ENCODE data around the gene CUL2. TPM values are rescaled to one million over a fixed set of nuclear protein-coding genes. Genes with fewer than 3 reads are reported as not detected.
"Not testable (repeated sequence)": the region's sequence is repeated elsewhere in the genome, so short reads cannot be mapped to it uniquely, and the experiment has no call there.

CUL2 gene
- total RNA-seq, 2 donors from 2014 or later: 27.3 to 49.7 TPM

- H3K9me3 Mint-ChIP-seq: no peaks in the 10 kb centered on the region
- H3K27me3 Mint-ChIP-seq: no peaks in the 10 kb centered on the region
- no peaks in the 10 kb centered on the region for H3K4me1 Mint-ChIP-seq
- peaks cover 92% of the 10 kb centered on the region for H3K36me3 Mint-ChIP-seq (ENCODE audit: low read depth)
- H3K4me3 Mint-ChIP-seq: no peak overlapping the region
- ATAC-seq (replicated peaks): no peak
- H3K27ac Mint-ChIP-seq: no peak overlapping the region
Observed at GRCh38 chr10:35058134-35058533, 32.0 kb downstream of the CUL2 start.

- H3K4me3 Mint-ChIP-seq: no peak overlapping the region
- H3K9me3 Mint-ChIP-seq: no peaks in the 10 kb centered on the region
- H3K36me3 Mint-ChIP-seq (ENCODE audit: low read depth): peaks cover 92% of the 10 kb centered on the region
- H3K27ac Mint-ChIP-seq: no peak overlapping the region
- H3K4me1 Mint-ChIP-seq: no peaks in the 10 kb centered on the region
- no peak for ATAC-seq (replicated peaks)
- H3K27me3 Mint-ChIP-seq: no peaks in the 10 kb centered on the region
Observed at GRCh38 chr10:35056686-35057085, 33.5 kb downstream of the CUL2 start.

- Mint-ChIP-seq H3K36me3 (ENCODE audit: low read depth) (peaks cover 92% of the 10 kb centered on the region), H3K27ac (no peak overlapping the region)
Observed at GRCh38 chr10:35056133-35056532, 34.0 kb downstream of the CUL2 start.

GRCh38 chr10:35050568-35050967, 39.6 kb downstream of the CUL2 start:
- Mint-ChIP-seq H3K9me3 (no peaks in the 10 kb centered on the region), H3K27me3 (no peaks in the 10 kb centered on the region), H3K4me1 (peaks cover 4% of the 10 kb centered on the region), H3K27ac (peak overlapping the region; percentile 11), H3K36me3 (ENCODE audit: low read depth) (peaks cover 97% of the 10 kb centered on the region), H3K4me3 (no peak overlapping the region)
- no peak for ATAC-seq (replicated peaks)

More at GRCh38 chr10:35056133-35056532, 34.0 kb downstream of the CUL2 start:
- no peaks in the 10 kb centered on the region for H3K9me3 Mint-ChIP-seq
- no peaks in the 10 kb centered on the region for H3K4me1 Mint-ChIP-seq
- no peaks in the 10 kb centered on the region for H3K27me3 Mint-ChIP-seq
- H3K4me3 Mint-ChIP-seq: no peak overlapping the region
- no peak for ATAC-seq (replicated peaks)

GRCh38 chr10:35046074-35046473, 44.1 kb downstream of the CUL2 start:
- no peaks in the 10 kb centered on the region for H3K9me3 Mint-ChIP-seq
- peaks cover 97% of the 10 kb centered on the region for H3K36me3 Mint-ChIP-seq (ENCODE audit: low read depth)
- H3K27me3 Mint-ChIP-seq: no peaks in the 10 kb centered on the region
- H3K4me3 Mint-ChIP-seq: no peak overlapping the region
- H3K27ac Mint-ChIP-seq: no peak overlapping the region
- peaks cover 4% of the 10 kb centered on the region for H3K4me1 Mint-ChIP-seq
- ATAC-seq (replicated peaks): no peak

GRCh38 chr10:35045275-35045674, 44.9 kb downstream of the CUL2 start:
- H3K4me1 Mint-ChIP-seq; H3K4me3 Mint-ChIP-seq; H3K9me3 Mint-ChIP-seq; H3K27ac Mint-ChIP-seq; H3K27me3 Mint-ChIP-seq; ATAC-seq (replicated peaks): not testable (repeated sequence)
- peaks cover 97% of the 10 kb centered on the region for H3K36me3 Mint-ChIP-seq (ENCODE audit: low read depth)

GRCh38 chr10:35043796-35044344, 46.3 kb downstream of the CUL2 start:
- Mint-ChIP-seq H3K9me3 (no peaks in the 10 kb centered on the region), H3K27me3 (no peaks in the 10 kb centered on the region), H3K4me1 (no peaks in the 10 kb centered on the region), H3K36me3 (ENCODE audit: low read depth) (peaks cover 96% of the 10 kb centered on the region), H3K4me3 (no peak overlapping the region), H3K27ac (no peak overlapping the region)
- no peak for ATAC-seq (replicated peaks)

DNA sequence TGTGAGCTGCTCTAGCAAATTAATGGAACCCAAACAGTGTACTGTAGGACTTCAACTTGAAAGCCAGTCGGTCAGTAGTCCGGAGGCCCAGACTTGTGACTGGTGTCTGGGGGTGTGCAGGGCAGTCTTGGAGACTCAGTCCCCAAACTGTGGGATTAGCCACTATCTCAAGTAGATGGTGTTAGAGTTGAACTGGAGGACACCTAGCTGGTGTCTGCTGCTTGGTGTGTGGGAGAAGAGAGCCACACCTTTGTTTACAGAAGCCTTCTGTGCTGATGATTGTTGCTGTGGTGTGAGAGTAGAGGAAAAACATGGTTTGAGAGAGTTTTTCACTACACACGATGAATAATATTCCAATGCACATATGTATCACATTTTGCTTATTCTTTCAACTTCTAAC, 47.4 kb downstream of the CUL2 start:
- peak overlapping the region; percentile 5 for H3K27ac Mint-ChIP-seq
- no peak overlapping the region for H3K4me3 Mint-ChIP-seq
- no peaks in the 10 kb centered on the region for H3K27me3 Mint-ChIP-seq
- no peaks in the 10 kb centered on the region for H3K4me1 Mint-ChIP-seq
- H3K9me3 Mint-ChIP-seq: no peaks in the 10 kb centered on the region
- H3K36me3 Mint-ChIP-seq (ENCODE audit: low read depth): peaks cover 93% of the 10 kb centered on the region
- ATAC-seq (replicated peaks): no peak

DNA sequence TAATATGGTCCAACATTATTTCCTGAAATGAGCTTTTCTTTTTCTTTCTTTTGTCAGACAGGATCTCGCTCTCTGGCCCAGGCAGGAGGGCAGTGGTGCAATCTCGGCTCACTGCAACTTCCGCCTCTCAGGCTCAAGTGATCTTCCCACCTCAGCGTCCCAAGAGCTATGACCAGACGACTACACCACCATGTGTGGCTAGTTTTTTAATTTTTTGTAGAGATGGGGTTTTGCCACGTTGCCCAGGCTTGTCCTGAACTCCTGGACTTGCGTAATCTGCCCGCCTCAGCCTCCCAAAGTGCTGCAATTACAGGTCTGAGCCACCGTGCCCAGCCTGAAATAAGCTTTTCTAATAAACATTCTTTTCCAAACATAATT, 48.6 kb downstream of the CUL2 start:
- Mint-ChIP-seq H3K4me3 (no peak overlapping the region), H3K27me3 (no peaks in the 10 kb centered on the region), H3K4me1 (no peaks in the 10 kb centered on the region), H3K36me3 (ENCODE audit: low read depth) (peaks cover 93% of the 10 kb centered on the region), H3K27ac (no peak overlapping the region), H3K9me3 (no peaks in the 10 kb centered on the region)
- no peak for ATAC-seq (replicated peaks)

DNA sequence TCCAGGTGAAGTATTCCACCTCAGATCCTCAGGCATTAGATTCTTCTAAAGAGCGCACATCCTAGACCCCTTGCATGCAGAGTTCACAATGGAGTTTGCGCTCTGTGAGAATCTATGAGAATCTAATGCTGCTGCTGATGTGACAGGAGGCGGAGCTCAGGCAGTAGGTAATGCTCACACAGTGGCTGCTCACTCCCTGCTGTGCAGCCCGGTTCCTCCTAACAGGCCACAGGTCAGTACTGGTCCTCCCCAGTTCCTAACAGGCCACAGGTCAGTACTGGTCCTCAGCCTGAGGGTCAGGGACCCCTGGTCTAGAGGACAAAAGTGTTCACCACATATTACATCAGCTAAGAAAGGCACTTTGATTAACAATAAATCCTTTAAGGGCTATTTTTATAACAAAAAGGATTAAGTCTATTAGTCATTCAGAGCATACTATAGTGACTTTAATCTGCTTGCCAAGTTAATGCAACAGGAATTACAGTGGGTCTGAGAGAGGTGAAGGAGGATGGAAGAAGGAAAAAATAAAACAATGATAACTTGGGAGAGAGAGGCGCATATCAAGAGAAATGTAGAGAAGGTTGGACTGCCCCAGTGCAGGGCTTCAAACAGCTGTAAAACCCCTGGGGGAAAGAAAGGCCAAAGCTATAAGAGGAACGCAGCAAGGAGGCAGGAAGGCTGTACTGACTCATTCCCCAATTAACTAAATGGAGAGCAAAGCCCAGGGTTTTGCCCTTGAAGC, 49.2 kb downstream of the CUL2 start:
- Mint-ChIP-seq H3K36me3 (ENCODE audit: low read depth) (peaks cover 93% of the 10 kb centered on the region), H3K4me3 (no peak overlapping the region), H3K27me3 (no peaks in the 10 kb centered on the region), H3K9me3 (no peaks in the 10 kb centered on the region), H3K4me1 (no peaks in the 10 kb centered on the region), H3K27ac (no peak overlapping the region)
- ATAC-seq (replicated peaks): no peak

- H3K9me3 Mint-ChIP-seq: no peaks in the 10 kb centered on the region
- no peak for ATAC-seq (replicated peaks)
- no peak overlapping the region for H3K27ac Mint-ChIP-seq
- peaks cover 93% of the 10 kb centered on the region for H3K36me3 Mint-ChIP-seq (ENCODE audit: low read depth)
- H3K4me1 Mint-ChIP-seq: no peaks in the 10 kb centered on the region
- no peaks in the 10 kb centered on the region for H3K27me3 Mint-ChIP-seq
- no peak overlapping the region for H3K4me3 Mint-ChIP-seq
Observed at GRCh38 chr10:35037104-35037503, 53.0 kb downstream of the CUL2 start.

- H3K4me3 Mint-ChIP-seq: no peak overlapping the region
- no peaks in the 10 kb centered on the region for H3K27me3 Mint-ChIP-seq
- no peak for ATAC-seq (replicated peaks)
- peaks cover 88% of the 10 kb centered on the region for H3K36me3 Mint-ChIP-seq (ENCODE audit: low read depth)
- H3K9me3 Mint-ChIP-seq: no peaks in the 10 kb centered on the region
- no peak overlapping the region for H3K27ac Mint-ChIP-seq
- no peaks in the 10 kb centered on the region for H3K4me1 Mint-ChIP-seq
Observed at GRCh38 chr10:35035606-35036005, 54.5 kb downstream of the CUL2 start.

GRCh38 chr10:35027567-35027966, 62.6 kb downstream of the CUL2 start:
- H3K27ac Mint-ChIP-seq: no peak overlapping the region
- H3K36me3 Mint-ChIP-seq (ENCODE audit: low read depth): peaks cover 94% of the 10 kb centered on the region
- no peak for ATAC-seq (replicated peaks)
- H3K4me1 Mint-ChIP-seq: no peaks in the 10 kb centered on the region
- no peaks in the 10 kb centered on the region for H3K27me3 Mint-ChIP-seq
- no peak overlapping the region for H3K4me3 Mint-ChIP-seq
- H3K9me3 Mint-ChIP-seq: no peaks in the 10 kb centered on the region

GRCh38 chr10:35025916-35026315, 64.2 kb downstream of the CUL2 start:
- ATAC-seq (replicated peaks): no peak
- Mint-ChIP-seq H3K36me3 (ENCODE audit: low read depth) (peaks cover 90% of the 10 kb centered on the region), H3K9me3 (no peaks in the 10 kb centered on the region), H3K4me3 (no peak overlapping the region), H3K4me1 (no peaks in the 10 kb centered on the region), H3K27ac (no peak overlapping the region), H3K27me3 (no peaks in the 10 kb centered on the region)

- peaks cover 68% of the 10 kb centered on the region for H3K36me3 Mint-ChIP-seq (ENCODE audit: low read depth)
- H3K4me1 Mint-ChIP-seq: peaks cover 7% of the 10 kb centered on the region
Observed at GRCh38 chr10:35020481-35020880, 69.7 kb downstream of the CUL2 start.

More at GRCh38 chr10:35020481-35020880, 69.7 kb downstream of the CUL2 start:
- ATAC-seq (replicated peaks): no peak
- Mint-ChIP-seq H3K27ac (no peak overlapping the region), H3K27me3 (no peaks in the 10 kb centered on the region), H3K9me3 (no peaks in the 10 kb centered on the region), H3K4me3 (no peak overlapping the region)

Data from activated T-helper 17 cell treated with anti-CD3 and anti-CD28 coated beads, Interleukin-2, amount 50 U/mL, for 72 hours (primary cell).